Right atrium auricular region (tissue), 2 donors: Measurements from ENCODE around the gene PDGFA. TPM values are rescaled to one million over a fixed set of nuclear protein-coding genes. Genes with fewer than 3 reads are reported as not detected.

Experiments used
- DNase-seq: peaks from one replicate; pipeline ENCODE4 v3.0.0-alpha.2; 2019; ENCODE audit warnings: low spot score
- H3K27ac ChIP-seq, 2 donors: fragments of 200-600 bp; sonication (generic); 1 replicate in 1 of 2; 2 replicates in 1 of 2; pipeline ENCODE4 v1.5.1; 2016 to 2019
- H3K27me3 ChIP-seq, 2 donors: fragments of 200-600 bp; sonication (generic); one replicate each; pipeline versions ENCODE4 v1.5.1 to v1.6.0; 2017 to 2019
- H3K36me3 ChIP-seq: fragments of 200-600 bp; sonication (generic); one replicate; pipeline ENCODE4 v1.5.1; 2016
- H3K4me1 ChIP-seq, 2 donors: fragments of 200-600 bp; sonication (generic); one replicate each; pipeline versions ENCODE4 v1.5.1 to v1.6.0; 2017 to 2019
- H3K4me3 ChIP-seq, 2 donors: fragments of 200-600 bp; sonication (generic); 1 replicate in 1 of 2; 2 replicates in 1 of 2; pipeline ENCODE4 v1.5.1; 2017 to 2019; ENCODE audit warnings: mild to moderate bottlenecking in 1 of 2, moderate library complexity in 1 of 2
- H3K9me3 ChIP-seq, 2 donors: fragments of 200-600 bp; sonication (generic); one replicate each; pipeline ENCODE4 v1.5.1; 2019
- total RNA-seq, 2 donors: library from RNA; depleted of rRNA; stranded (reverse); fragments of >200 nt; gene quantifications; one replicate each; pipeline ENCODE4 v1.1.0, GENCODE V29; 2016
- TF ChIP-seq, protein P1 (sequence below), 2 donors: fragments of 200-600 bp; sonication (generic); IDR thresholded peaks; one replicate each; pipeline ENCODE4 v1.5.1; 2019; ENCODE audit warnings: antibody characterized with exemption in 2 of 2

The PDGFA gene
- total RNA-seq, 2 donors from 2014 or later: 31.8 to 34.2 TPM

DNA sequence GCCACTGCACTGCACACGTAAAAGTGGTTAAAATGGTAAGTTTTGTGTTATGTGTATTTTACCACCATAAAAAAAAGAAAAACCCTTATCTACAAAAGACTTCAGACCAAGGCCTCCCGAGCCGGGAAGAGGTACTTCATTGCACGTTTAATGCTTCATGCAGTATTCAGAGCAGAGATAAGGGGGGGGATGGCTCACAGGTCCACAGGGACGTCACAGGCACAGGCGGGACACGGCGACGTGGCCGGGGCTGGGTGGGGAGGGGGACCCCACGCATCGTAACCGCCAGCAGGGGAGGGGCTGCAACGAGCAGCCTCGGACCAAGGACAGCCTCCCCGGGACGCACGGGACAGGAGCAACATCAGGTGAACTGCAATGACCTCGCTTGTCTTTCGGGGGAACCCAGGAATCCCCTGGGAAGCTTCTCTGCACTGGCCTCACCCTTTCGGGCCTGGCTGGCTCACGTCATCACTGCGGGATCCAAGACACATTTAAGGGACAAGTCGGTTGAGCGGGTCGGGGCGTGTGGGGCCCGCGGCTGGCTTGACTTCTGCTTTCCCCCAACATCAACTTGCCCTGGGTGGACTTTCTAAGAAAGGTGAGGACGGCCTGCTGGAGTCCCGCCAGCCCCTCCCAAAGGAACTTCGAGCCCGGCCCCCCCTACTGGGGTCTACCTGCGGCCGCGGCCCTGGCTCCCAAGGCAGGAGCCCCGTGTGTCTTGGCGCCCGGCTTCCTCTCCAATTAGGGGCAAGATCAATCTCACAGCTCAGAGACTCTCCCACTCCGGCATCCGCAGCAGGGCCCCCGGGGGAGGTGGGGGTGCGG, 29.6 kb upstream of the PDGFA start:
- Histone ChIP-seq H3K27ac (no peak overlapping the region), H3K36me3 (no peaks in the 10 kb centered on the region), H3K27me3 (no peaks in the 10 kb centered on the region), H3K9me3 (no peaks in the 10 kb centered on the region), H3K4me1 (peaks cover 0 to 8% of the 10 kb centered on the region in 2 donors), H3K4me3 (no peak overlapping the region)
- DNase-seq: no peak
- TF ChIP-seq, protein P1, sequence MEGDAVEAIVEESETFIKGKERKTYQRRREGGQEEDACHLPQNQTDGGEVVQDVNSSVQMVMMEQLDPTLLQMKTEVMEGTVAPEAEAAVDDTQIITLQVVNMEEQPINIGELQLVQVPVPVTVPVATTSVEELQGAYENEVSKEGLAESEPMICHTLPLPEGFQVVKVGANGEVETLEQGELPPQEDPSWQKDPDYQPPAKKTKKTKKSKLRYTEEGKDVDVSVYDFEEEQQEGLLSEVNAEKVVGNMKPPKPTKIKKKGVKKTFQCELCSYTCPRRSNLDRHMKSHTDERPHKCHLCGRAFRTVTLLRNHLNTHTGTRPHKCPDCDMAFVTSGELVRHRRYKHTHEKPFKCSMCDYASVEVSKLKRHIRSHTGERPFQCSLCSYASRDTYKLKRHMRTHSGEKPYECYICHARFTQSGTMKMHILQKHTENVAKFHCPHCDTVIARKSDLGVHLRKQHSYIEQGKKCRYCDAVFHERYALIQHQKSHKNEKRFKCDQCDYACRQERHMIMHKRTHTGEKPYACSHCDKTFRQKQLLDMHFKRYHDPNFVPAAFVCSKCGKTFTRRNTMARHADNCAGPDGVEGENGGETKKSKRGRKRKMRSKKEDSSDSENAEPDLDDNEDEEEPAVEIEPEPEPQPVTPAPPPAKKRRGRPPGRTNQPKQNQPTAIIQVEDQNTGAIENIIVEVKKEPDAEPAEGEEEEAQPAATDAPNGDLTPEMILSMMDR (IDR thresholded peaks at IDR 0.05): no peak

- DNase-seq: no peak
- Histone ChIP-seq H3K9me3 (no peaks in the 10 kb centered on the region), H3K36me3 (no peaks in the 10 kb centered on the region), H3K27ac (no peak overlapping the region), H3K27me3 (no peaks in the 10 kb centered on the region), H3K4me1 (peaks cover 0 to 9% of the 10 kb centered on the region in 2 donors), H3K4me3 (no peak overlapping the region)
- TF ChIP-seq, protein P1 (IDR thresholded peaks at IDR 0.05): no peak
These were observed 28.8 kb upstream of the PDGFA start for GRCh38 chr7:548401-548800.

GRCh38 chr7:545470-545869, 25.8 kb upstream of the PDGFA start:
- Histone ChIP-seq H3K27ac (no peak overlapping the region), H3K36me3 (no peaks in the 10 kb centered on the region)
- no peak for DNase-seq

GRCh38 chr7:544338-545221, 24.9 kb upstream of the PDGFA start:
- Histone ChIP-seq H3K27me3 (no peaks in the 10 kb centered on the region), H3K36me3 (no peaks in the 10 kb centered on the region), H3K27ac (no peak overlapping the region), H3K4me1 (peaks cover 0 to 14% of the 10 kb centered on the region in 2 donors), H3K9me3 (no peaks in the 10 kb centered on the region), H3K4me3 (no peak overlapping the region)
- TF ChIP-seq, protein P1 (IDR thresholded peaks at IDR 0.05): no peak
- no peak for DNase-seq

More at GRCh38 chr7:545470-545869, 25.8 kb upstream of the PDGFA start:
- no peaks in the 10 kb centered on the region for H3K27me3 ChIP-seq
- no peak overlapping the region for H3K4me3 ChIP-seq
- TF ChIP-seq, protein P1 (IDR thresholded peaks at IDR 0.05): no peak
- H3K4me1 ChIP-seq: peaks cover 0 to 14% of the 10 kb centered on the region in 2 donors
- H3K9me3 ChIP-seq: no peaks in the 10 kb centered on the region

DNA sequence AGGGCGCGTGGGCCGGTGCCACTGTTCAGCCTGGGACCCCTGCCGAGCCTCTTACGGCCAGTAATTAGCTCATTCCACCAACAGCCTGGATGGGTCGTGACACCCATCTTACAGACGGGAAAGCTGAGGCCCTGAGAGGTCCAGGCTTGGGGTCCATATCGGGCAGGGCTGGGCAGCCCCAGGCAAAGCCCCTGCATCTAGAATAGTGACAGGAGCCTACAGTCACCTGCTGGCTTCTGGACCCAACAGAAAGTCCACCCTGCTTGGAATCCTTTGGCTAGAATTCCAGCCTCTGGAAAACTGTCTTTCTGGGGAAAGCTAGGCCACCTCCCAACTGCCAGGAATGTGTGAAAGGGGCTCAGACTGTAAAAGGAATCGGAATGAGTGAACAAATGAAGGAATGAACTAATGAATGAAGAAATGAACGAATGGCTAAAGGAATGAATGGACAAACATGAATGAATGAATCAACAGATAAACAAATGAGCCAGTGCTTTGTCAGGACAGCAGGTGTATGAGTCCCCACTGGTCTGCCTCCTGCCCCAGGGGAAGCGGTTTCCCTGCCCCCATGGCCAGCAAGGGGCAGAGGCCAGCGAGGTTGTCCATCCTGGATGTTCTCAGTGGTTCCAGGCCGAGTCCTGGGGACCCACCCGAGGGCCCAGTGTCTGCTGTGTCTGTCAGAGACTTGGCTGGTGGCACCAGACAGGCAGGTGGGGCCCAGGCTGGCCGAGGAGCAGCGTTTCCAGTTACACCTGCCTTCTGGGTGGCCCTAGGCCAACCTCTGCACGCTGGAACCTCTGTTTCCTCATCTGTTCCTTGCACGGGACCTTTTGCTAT, 24.1 kb upstream of the PDGFA start:
- Histone ChIP-seq H3K4me1 (peaks cover 0 to 20% of the 10 kb centered on the region in 2 donors), H3K9me3 (no peaks in the 10 kb centered on the region), H3K27me3 (no peaks in the 10 kb centered on the region), H3K4me3 (no peak overlapping the region), H3K27ac (peak overlapping the region; percentile 30 to 54), H3K36me3 (no peaks in the 10 kb centered on the region)
- TF ChIP-seq, protein P1 (IDR thresholded peaks at IDR 0.05): no peak
- no peak for DNase-seq
